ENCODE measurements around the gene SYNPR.
"Not testable (repeated sequence)": the region's sequence is repeated elsewhere in the genome, so short reads cannot be mapped to it uniquely, and the experiment has no call there.

SYNPR gene

DNA sequence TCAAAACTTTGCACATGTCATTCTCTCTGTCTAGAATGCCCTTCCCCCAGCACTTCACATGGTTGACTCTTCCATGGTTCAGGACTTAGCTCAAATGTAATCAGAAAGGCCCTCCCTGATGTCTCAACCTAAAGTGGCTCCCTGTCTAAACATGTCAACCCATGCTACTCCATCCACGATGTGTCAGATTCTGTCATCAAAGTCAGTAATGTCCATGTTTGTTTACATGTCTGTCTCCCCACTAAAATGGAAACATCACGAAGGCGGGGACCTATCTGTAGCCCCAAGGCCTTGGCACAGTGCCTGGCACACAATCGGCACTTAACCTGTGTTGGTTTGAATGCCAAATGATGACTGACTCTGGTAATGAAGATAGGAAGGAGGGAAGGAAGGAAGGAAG is 353.6 kb downstream of the SYNPR start:
- Histone ChIP-seq H3K4me1 (no peaks in the 10 kb centered on the region), H3K36me3 (no peaks in the 10 kb centered on the region), H3K4me2 (no peak overlapping the region), H3K9ac (no peak overlapping the region), H3K9me3 (no peaks in the 10 kb centered on the region; the same call in 1 of the 2 replicates), H3K27me3 (no peaks in the 10 kb centered on the region), H3K4me3 (no peak overlapping the region), H3K27ac (no peak overlapping the region), H4K20me1 (no peaks in the 10 kb centered on the region)
- no peak for TF ChIP-seq Cebpa-rat (IDR thresholded peaks at IDR 0.05)

DNA sequence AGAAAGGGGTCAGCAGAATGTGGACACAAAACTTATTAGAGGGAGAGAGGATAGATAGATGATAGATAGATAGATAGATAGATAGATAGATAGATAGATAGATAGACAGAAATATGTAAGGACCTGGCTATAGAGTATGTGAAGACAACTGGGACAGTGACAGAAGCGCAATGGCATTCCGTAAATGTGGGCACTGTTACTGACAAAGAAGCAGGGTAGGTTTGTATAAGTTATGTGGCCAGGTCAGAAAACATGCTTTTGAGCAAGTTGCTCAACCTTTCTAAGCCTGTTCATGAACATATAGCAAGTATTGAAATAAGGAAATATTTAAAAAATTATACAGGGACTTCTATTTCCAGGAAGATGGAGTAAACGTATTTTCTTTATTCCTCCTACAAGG is 357.1 kb downstream of the SYNPR start:
- Histone ChIP-seq H3K9ac (no peak overlapping the region), H3K27ac (no peak overlapping the region), H4K20me1 (no peaks in the 10 kb centered on the region), H3K9me3 (no peaks in the 10 kb centered on the region; the same call in 1 of the 2 replicates), H3K27me3 (no peaks in the 10 kb centered on the region), H3K36me3 (no peaks in the 10 kb centered on the region), H3K4me1 (no peaks in the 10 kb centered on the region), H3K4me3 (no peak overlapping the region), H3K4me2 (no peak overlapping the region)
- TF ChIP-seq Cebpa-rat (IDR thresholded peaks at IDR 0.05): no peak

DNA sequence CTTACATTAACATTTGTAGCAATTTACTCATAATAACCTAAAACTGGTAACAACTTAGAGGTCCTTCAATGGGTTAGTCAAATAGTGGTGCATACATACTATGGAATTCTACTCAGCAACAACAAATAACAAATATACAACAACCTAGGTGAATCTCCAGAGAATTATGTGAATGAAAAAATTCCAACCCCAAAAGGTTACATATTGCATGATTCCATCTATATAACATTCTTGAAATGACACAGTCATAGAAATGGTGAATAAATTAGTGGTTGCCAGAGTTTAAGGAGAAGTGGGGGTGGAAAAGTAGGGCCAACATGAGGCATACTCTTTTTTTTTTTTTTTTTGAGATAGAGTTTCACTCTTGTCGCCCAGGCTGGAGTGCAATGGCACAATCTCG is 361.7 kb downstream of the SYNPR start:
- Histone ChIP-seq H3K9ac (no peak overlapping the region), H3K4me2 (no peak overlapping the region), H3K27ac (no peak overlapping the region), H3K27me3 (no peaks in the 10 kb centered on the region), H4K20me1 (no peaks in the 10 kb centered on the region), H3K4me3 (no peak overlapping the region), H3K4me1 (no peaks in the 10 kb centered on the region), H3K36me3 (no peaks in the 10 kb centered on the region), H3K9me3 (no peaks in the 10 kb centered on the region; the same call in 1 of the 2 replicates)
- no peak for TF ChIP-seq Cebpa-rat (IDR thresholded peaks at IDR 0.05)

DNA sequence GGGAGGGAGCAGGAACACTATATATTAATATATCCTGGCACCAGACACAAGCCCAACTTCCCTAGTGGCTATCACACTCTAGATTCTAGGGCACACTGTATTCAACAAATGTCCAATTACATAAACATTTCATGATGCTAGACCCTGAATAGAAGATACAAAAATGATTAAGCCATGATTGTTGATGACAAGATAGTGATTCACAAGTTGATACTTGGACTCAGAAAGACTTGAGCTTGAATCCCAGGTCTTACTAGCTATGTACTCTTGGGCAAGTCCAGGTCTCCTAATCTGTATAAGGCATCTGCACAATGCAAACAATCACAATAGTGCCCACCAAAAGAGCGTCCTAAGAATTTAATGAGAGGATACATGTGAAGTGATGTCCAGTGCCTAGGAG is 364.4 kb downstream of the SYNPR start:
- no peak overlapping the region for H3K4me3 ChIP-seq

DNA sequence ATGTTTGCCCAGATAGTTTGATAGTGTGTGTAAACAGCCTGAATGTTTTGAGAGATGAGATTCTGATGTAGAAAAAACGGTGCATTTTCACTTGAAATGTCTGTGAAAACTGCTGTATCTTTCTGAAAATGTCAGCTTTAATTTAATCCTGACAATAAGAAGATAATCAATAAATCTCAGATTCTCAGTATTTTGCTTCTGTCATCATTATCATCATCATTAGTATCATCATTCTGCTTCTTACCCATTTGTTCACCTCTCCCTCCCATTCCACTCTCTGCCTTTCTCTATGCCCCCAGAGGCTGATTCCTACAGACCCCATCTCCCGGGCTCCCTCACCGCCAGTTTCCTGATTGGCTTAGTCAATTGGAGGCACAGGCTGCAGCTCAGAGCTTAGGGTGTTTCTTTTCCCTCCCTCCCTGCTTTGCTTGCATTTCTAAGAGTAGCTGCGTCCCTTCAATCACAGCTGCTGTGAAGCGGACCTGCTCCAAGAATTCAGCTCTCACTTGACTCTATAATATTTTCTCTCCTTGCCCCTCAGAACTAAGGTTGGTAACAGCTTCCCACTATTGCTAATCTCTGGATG is 366.2 kb downstream of the SYNPR start:
- Histone ChIP-seq H3K4me3 (no peak overlapping the region), H3K36me3 (no peaks in the 10 kb centered on the region), H3K27me3 (no peaks in the 10 kb centered on the region), H3K9ac (no peak overlapping the region), H4K20me1 (no peaks in the 10 kb centered on the region), H3K9me3 (no peaks in the 10 kb centered on the region), H3K27ac (no peak overlapping the region), H3K4me1 (no peaks in the 10 kb centered on the region), H3K4me2 (no peak overlapping the region)
- no peak for TF ChIP-seq Cebpa-rat (IDR thresholded peaks at IDR 0.05)

More for the DNA sequence above, 364.4 kb downstream of the SYNPR start:
- Histone ChIP-seq H3K36me3 (no peaks in the 10 kb centered on the region), H3K9ac (no peak overlapping the region), H3K4me1 (no peaks in the 10 kb centered on the region), H3K27me3 (no peaks in the 10 kb centered on the region), H3K9me3 (no peaks in the 10 kb centered on the region), H3K27ac (no peak overlapping the region), H3K4me2 (no peak overlapping the region), H4K20me1 (no peaks in the 10 kb centered on the region)
- TF ChIP-seq Cebpa-rat (IDR thresholded peaks at IDR 0.05): no peak

DNA sequence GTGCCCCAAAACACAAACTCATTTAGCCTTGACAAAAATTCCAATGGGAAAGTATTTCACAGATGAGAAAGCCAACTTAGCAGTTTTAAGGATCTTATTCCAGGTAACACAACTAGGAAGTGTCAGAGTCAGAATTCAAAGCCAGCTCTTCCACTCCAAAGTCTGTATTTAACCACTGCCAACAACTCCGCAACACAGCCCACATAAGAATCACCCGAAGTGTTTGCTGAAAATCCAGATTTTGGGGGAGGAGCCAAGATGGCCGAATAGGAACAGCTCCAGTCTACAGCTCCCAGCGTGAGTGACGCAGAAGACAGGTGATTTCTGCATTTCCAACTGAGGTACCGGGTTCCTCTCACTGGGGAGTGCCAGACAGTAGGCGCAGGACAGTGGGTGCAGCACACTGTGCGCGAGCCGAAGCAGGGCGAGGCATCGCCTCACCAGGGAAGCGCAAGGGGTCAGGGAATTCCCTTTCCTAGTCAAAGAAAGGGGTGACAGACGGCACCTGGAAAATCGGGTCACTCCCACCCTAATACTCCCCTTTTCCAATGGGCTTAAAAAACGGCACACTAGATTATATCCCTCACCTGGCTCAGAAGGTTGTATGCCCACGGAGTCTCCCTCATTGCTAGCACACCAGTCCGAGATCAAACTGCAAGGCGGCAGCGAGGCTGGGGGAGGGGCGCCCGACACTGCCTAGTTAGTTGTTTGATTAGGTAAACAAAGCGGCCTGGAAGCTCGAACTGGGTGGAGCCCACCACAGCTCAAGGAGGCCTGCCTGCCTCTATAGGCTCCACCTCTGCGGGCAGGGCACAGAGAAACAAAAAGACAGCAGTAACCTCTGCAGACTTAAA is 367.0 kb downstream of the SYNPR start:
- not testable (repeated sequence) for H4K20me1 ChIP-seq, H3K4me1 ChIP-seq, H3K36me3 ChIP-seq, H3K27me3 ChIP-seq, H3K9me3 ChIP-seq, H3K9ac ChIP-seq, H3K4me2 ChIP-seq, H3K4me3 ChIP-seq, H3K27ac ChIP-seq

DNA sequence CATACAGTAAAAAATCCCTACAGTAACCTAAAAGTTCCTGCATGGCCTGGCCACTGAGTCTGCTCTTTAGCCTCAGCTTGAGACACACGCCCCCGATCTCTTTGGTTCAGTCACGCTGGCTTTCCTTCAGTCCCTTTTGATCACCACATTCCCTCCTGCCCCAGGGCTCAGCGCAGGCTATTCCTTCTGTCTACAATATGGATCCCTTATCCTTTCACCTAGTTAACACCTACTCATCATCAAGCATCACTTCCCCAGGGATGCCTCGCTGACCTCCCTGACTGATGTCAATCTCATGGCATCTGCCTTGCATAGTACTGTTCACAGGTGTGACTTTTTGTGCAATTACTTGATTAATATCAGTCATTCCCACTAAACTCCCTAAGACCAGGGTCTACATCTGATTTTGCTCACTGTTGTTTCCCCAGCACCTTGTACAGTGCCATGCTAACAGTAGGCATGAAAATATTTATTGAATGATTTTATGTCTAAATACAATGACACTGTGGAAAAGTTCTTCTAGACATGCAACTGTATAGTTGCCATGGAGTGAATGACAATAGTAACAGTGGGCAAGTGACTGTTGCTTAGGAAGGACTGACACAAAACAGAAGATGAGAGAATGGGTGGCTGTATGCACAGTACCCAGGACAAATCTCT is 374.1 kb downstream of the SYNPR start, which contains the start of gene SNTN:
Gene SNTN (plus strand): TSS at position 610 of the 660 bp plus-strand sequence. CDS start 13 bp downstream, at position 623.
- Histone ChIP-seq H3K4me1 (no peaks in the 10 kb centered on the region), H3K4me3 (no peak within 1 kb of the TSS), H3K27ac (no peak within 1 kb of the TSS), H4K20me1 (no peaks in the 10 kb centered on the region), H3K36me3 (no peaks in the 10 kb centered on the region), H3K9me3 (no peaks in the 10 kb centered on the region), H3K4me2 (no peak within 1 kb of the TSS), H3K9ac (no peak within 1 kb of the TSS), H3K27me3 (no peaks in the 10 kb centered on the region)
- no peak for TF ChIP-seq Cebpa-rat (IDR thresholded peaks at IDR 0.05)

DNA sequence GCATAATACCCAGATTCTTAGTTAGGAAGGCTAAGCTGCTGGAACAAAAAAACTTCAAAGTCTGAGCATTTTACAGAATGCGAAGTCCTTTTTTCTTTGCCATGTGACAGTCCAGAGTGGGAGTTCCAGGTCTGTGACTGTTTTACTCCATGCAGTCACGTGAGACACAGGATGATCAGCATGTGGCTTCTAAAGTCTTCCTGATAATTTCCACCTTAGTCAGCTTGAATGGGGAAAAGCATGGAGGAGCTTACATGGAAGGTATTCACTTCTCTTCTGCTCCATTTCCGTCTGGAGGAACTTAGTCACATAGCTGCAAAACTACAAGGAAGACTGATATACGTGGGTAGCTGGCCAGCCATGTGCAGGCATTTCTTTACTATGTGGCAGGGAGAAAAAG is 376.1 kb downstream of the SYNPR start:
- H4K20me1 ChIP-seq: no peaks in the 10 kb centered on the region
- no peak overlapping the region for H3K4me3 ChIP-seq
- H3K27ac ChIP-seq: no peak overlapping the region
- TF ChIP-seq Cebpa-rat (IDR thresholded peaks at IDR 0.05): no peak
- H3K36me3 ChIP-seq: no peaks in the 10 kb centered on the region
- H3K9ac ChIP-seq: no peak overlapping the region
- H3K9me3 ChIP-seq: no peaks in the 10 kb centered on the region
- H3K4me2 ChIP-seq: no peak overlapping the region
- no peaks in the 10 kb centered on the region for H3K27me3 ChIP-seq
- H3K4me1 ChIP-seq: no peaks in the 10 kb centered on the region

DNA sequence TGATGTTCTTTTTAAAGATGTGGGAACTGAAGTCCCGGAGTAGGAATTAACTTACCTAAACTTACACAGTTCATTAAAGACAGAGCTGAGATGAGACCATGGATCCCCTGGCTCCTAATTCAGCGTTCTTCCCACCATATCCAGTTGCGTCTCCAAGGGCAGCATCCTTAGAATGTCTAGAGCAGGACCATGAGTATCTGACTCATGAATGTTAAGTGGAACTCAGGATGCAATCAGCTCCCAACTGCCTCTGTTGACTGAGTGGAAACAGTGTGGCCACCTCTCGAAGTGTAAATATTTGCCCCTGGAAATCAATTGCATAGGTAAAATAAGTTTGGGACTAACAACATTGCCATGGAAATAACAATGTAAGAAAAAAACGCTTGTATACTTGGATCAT is 376.8 kb downstream of the SYNPR start:
- Histone ChIP-seq H3K36me3 (no peaks in the 10 kb centered on the region), H3K4me3 (no peak overlapping the region), H4K20me1 (no peaks in the 10 kb centered on the region), H3K9me3 (no peaks in the 10 kb centered on the region), H3K27ac (no peak overlapping the region), H3K27me3 (no peaks in the 10 kb centered on the region), H3K4me1 (no peaks in the 10 kb centered on the region), H3K9ac (no peak overlapping the region), H3K4me2 (no peak overlapping the region)
- no peak for TF ChIP-seq Cebpa-rat (IDR thresholded peaks at IDR 0.05)

DNA sequence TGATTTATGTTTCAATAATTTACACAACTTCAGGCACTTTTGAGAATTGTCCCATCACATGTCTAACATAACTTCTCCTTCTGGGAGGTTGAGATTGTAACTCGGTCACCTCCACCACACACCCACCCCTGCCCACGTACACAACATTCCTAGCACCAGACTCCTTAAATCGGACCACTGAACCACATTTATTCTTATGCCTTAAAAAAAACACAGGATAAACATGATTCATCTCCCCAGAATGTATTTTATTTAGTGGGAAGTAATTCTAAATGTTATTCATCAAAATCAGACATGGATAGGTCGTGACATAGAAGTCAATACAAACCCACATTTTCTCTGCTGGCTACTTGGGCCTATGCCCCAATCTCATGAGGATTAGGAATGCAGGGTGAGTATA is 377.4 kb downstream of the SYNPR start:
- no peak overlapping the region for H3K4me2 ChIP-seq
- H3K4me3 ChIP-seq: no peak overlapping the region
- no peaks in the 10 kb centered on the region for H3K36me3 ChIP-seq
- no peaks in the 10 kb centered on the region for H3K4me1 ChIP-seq
- no peak overlapping the region for H3K9ac ChIP-seq
- H4K20me1 ChIP-seq: no peaks in the 10 kb centered on the region
- no peaks in the 10 kb centered on the region for H3K27me3 ChIP-seq
- TF ChIP-seq Cebpa-rat (IDR thresholded peaks at IDR 0.05): no peak
- H3K9me3 ChIP-seq: no peaks in the 10 kb centered on the region
- H3K27ac ChIP-seq: no peak overlapping the region

Measured in BLaER1 (cell line).